H1 (cell line): ENCODE results near the gene ITFG2. TPM values are rescaled to one million over a fixed set of nuclear protein-coding genes. Genes with fewer than 3 reads are reported as not detected.

ENCODE experiments used
- CTCF ChIA-PET: fragments of 300-600 bp; sonication (Branson Sonifier 250); formaldehyde crosslinking; loops from one replicate; lab custom pipeline; 2021; ENCODE audit not compliant: partially characterized antibody; lab: Charles Lee
- POLR2A ChIA-PET: fragments of 300-600 bp; sonication (Branson Sonifier 250); formaldehyde crosslinking; loops from one replicate; lab custom pipeline; 2021; ENCODE audit warnings: inconsistent platforms; ENCODE audit not compliant: partially characterized antibody; lab: Charles Lee
- DNase-seq, 2 experiments: peaks; one replicate each; pipeline versions ENCODE4 v3.0.0 to v3.0.0-alpha.2; 2010 to 2022; ENCODE audit warnings: low spot score in 2 of 2, low read depth in 1 of 2, mixed read lengths in 1 of 2
- FAIRE-seq: peaks from 2 replicates; lab custom pipeline; 2011; peaks lifted over from hg19 to GRCh38; lab: Jason Lieb, UNC
- H2AFZ ChIP-seq: 2 replicates; pipeline ENCODE4 v1.8.1; 2012; ENCODE audit warnings: low read length, inconsistent platforms
- H2AK5ac ChIP-seq: 2 replicates; pipeline ENCODE4 v1.6.1; 2013; ENCODE audit warnings: low read depth, low read length
- H2BK120ac ChIP-seq: replicated peaks from 2 replicates; pipeline ENCODE3; 2013; ENCODE audit warnings: low read depth, low read length, inconsistent platforms
- H2BK12ac ChIP-seq: 2 replicates; pipeline ENCODE4 v1.6.1; 2013; ENCODE audit warnings: low read depth, low read length
- H2BK15ac ChIP-seq: 2 replicates; pipeline ENCODE4 v1.6.1; 2013; ENCODE audit warnings: low read length
- H2BK20ac ChIP-seq: 2 replicates; pipeline ENCODE4 v1.6.1; 2013; ENCODE audit warnings: low read length
- H2BK5ac ChIP-seq: 2 replicates; pipeline ENCODE4 v1.6.1; 2013; ENCODE audit warnings: low read depth, low read length
- H3K14ac ChIP-seq: 2 replicates; pipeline ENCODE4 v1.6.1; 2013; ENCODE audit warnings: inconsistent platforms; ENCODE audit not compliant: insufficient read length
- H3K18ac ChIP-seq: 2 replicates; pipeline ENCODE4 v1.6.1; 2013; ENCODE audit warnings: low read length; ENCODE audit errors: extremely low read depth
- H3K23ac ChIP-seq: 2 replicates; pipeline ENCODE4 v1.6.1; 2013; ENCODE audit warnings: inconsistent platforms; ENCODE audit not compliant: insufficient read length
- H3K23me2 ChIP-seq: 2 replicates; pipeline ENCODE4 v1.6.1; 2013; ENCODE audit warnings: low read depth, low read length
- H3K27ac ChIP-seq: 2 replicates; pipeline ENCODE4 v1.6.1; 2011; ENCODE audit warnings: low read depth, low read length, inconsistent platforms
- H3K27me3 ChIP-seq, 4 experiments: replicated peaks in 1 of 4; 1 replicate in 1 of 4; 2 replicates in 3 of 4; pipeline versions ENCODE4 v1.6.1 to v1.8.1; 2011 to 2013; ENCODE audit warnings: low read length in 3 of 4, mild to moderate bottlenecking in 3 of 4, inconsistent platforms in 2 of 4, mixed read lengths in 2 of 4, moderate library complexity in 1 of 4; ENCODE audit not compliant: control insufficient read depth in 3 of 4, insufficient read depth in 3 of 4; ENCODE audit errors: extremely low read depth in 1 of 4
- H3K36me3 ChIP-seq, 4 experiments: 2 replicates each; pipeline versions ENCODE4 v1.6.1 to v1.8.1; 2011 to 2013; ENCODE audit warnings: mild to moderate bottlenecking in 4 of 4, low read length in 3 of 4, moderate library complexity in 2 of 4, control low read depth in 1 of 4, inconsistent platforms in 1 of 4; ENCODE audit not compliant: insufficient read depth in 4 of 4, control insufficient read depth in 2 of 4
- H3K4ac ChIP-seq: replicated peaks from 2 replicates; pipeline ENCODE3; 2013; ENCODE audit warnings: low read length, low read depth, mixed read lengths, inconsistent platforms; ENCODE audit not compliant: insufficient read length
- H3K4me1 ChIP-seq, 4 experiments: replicated peaks in 1 of 4; 1 replicate in 1 of 4; 2 replicates in 3 of 4; pipeline versions ENCODE4 v1.6.1 to v1.8.1; 2011 to 2013; ENCODE audit warnings: low read length in 3 of 4, inconsistent platforms in 2 of 4, mixed read lengths in 1 of 4; ENCODE audit not compliant: insufficient read depth in 4 of 4, control insufficient read depth in 3 of 4
- H3K4me2 ChIP-seq, 2 experiments: 2 replicates each; pipeline versions ENCODE4 v1.6.1 to v1.8.1; 2011 to 2013; ENCODE audit warnings: low read depth in 2 of 2, low read length in 2 of 2, control low read depth in 1 of 2, inconsistent platforms in 1 of 2, mild to moderate bottlenecking in 1 of 2; ENCODE audit not compliant: insufficient read depth in 1 of 2
- H3K4me3 ChIP-seq, 4 experiments: fragments of 200-600, 300-600 bp in 1 of 4; sonication (generic), shearing (Covaris generic), sonication (Bioruptor Twin) in 1 of 4; 2 replicates each; pipeline versions ENCODE4 v1.5.1 to v1.8.1; 2011 to 2016; ENCODE audit warnings: low read length in 4 of 4, low read depth in 3 of 4, control low read depth in 2 of 4, inconsistent platforms in 2 of 4, mild to moderate bottlenecking in 2 of 4, mixed read lengths in 1 of 4, moderate library complexity in 1 of 4; ENCODE audit not compliant: insufficient read depth in 2 of 4; ENCODE audit errors: extremely low read depth in 1 of 4
- H3K56ac ChIP-seq: replicated peaks from 2 replicates; pipeline ENCODE3; 2013; ENCODE audit warnings: low read depth, mild to moderate bottlenecking, mixed read lengths, low read length, inconsistent platforms; ENCODE audit not compliant: insufficient read length
- H3K79me1 ChIP-seq: 2 replicates; pipeline ENCODE4 v1.6.1; 2013; ENCODE audit warnings: low read depth, low read length, control low read depth
- H3K79me2 ChIP-seq, 2 experiments: 2 replicates each; pipeline versions ENCODE4 v1.6.1 to v1.8.1; 2012 to 2013; ENCODE audit warnings: low read length in 2 of 2, mild to moderate bottlenecking in 2 of 2, inconsistent platforms in 1 of 2; ENCODE audit not compliant: insufficient read depth in 2 of 2, control insufficient read depth in 1 of 2
- H3K9ac ChIP-seq, 4 experiments: replicated peaks in 1 of 4; 1 replicate in 1 of 4; 2 replicates in 3 of 4; pipeline versions ENCODE4 v1.6.1 to v1.8.1; 2011 to 2013; ENCODE audit warnings: low read depth in 3 of 4, low read length in 3 of 4, control low read depth in 2 of 4, mild to moderate bottlenecking in 2 of 4, moderate library complexity in 2 of 4, inconsistent platforms in 1 of 4; ENCODE audit errors: extremely low read depth in 1 of 4
- H3K9me3 ChIP-seq, 2 experiments: 2 replicates each; pipeline versions ENCODE4 v1.6.1 to v1.8.1; 2012 to 2013; ENCODE audit warnings: mild to moderate bottlenecking in 2 of 2, moderate library complexity in 2 of 2, control low read depth in 1 of 2, inconsistent platforms in 1 of 2, low read depth in 1 of 2, low read length in 1 of 2, mixed read lengths in 1 of 2; ENCODE audit not compliant: insufficient read depth in 2 of 2
- H4K20me1 ChIP-seq, 2 experiments: replicated peaks in 1 of 2; 2 replicates each; pipeline versions ENCODE3 to v1.8.1; 2011 to 2013; ENCODE audit warnings: inconsistent platforms in 2 of 2, low read length in 2 of 2, mild to moderate bottlenecking in 1 of 2; ENCODE audit not compliant: insufficient read depth in 2 of 2, control insufficient read depth in 1 of 2
- H4K5ac ChIP-seq: 2 replicates; pipeline ENCODE4 v1.6.1; 2013; ENCODE audit warnings: low read length, low read depth, mixed read lengths, inconsistent platforms; ENCODE audit not compliant: insufficient read length
- H4K8ac ChIP-seq: 2 replicates; pipeline ENCODE4 v1.8.0; 2013; ENCODE audit warnings: mild to moderate bottlenecking, moderate library complexity, low read length, inconsistent platforms; ENCODE audit not compliant: insufficient read depth; ENCODE audit errors: extremely low read depth
- H4K91ac ChIP-seq: replicated peaks from 2 replicates; pipeline ENCODE3; 2013; ENCODE audit warnings: low read length, mixed read lengths, inconsistent platforms; ENCODE audit not compliant: insufficient read length
- ATF2 ChIP-seq: IDR thresholded peaks from 2 replicates; pipeline ENCODE4 v1.6.1; 2012; ENCODE audit warnings: low read length, inconsistent platforms
- HDAC2 ChIP-seq, 2 experiments: fragments of 300-600 bp in 1 of 2; sonication (generic) in 1 of 2; IDR thresholded peaks; 2 replicates each; pipeline ENCODE4 v1.6.1; 2011 to 2012; ENCODE audit warnings: low read depth in 2 of 2, low read length in 2 of 2, mild to moderate bottlenecking in 2 of 2, moderate library complexity in 2 of 2, borderline replicate concordance in 1 of 2, inconsistent platforms in 1 of 2
- KDM4A ChIP-seq: IDR thresholded peaks from one replicate; pipeline ENCODE4 v1.7.1; 2012; ENCODE audit warnings: low read depth, mild to moderate bottlenecking, moderate library complexity, low read length, inconsistent platforms; ENCODE audit not compliant: severe bottlenecking
- MAFK ChIP-seq: IDR thresholded peaks from 2 replicates; pipeline ENCODE4 v1.6.1; 2012; ENCODE audit warnings: low read depth, mild to moderate bottlenecking, improper control_type of control experiment, low read length
- NANOG ChIP-seq: IDR thresholded peaks from 2 replicates; pipeline ENCODE4 v1.6.1; 2011; ENCODE audit warnings: low read length, low read depth, mild to moderate bottlenecking, inconsistent platforms; ENCODE audit not compliant: insufficient read depth, poor library complexity, severe bottlenecking
- RXRA ChIP-seq: IDR thresholded peaks from 2 replicates; pipeline ENCODE4 v1.6.1; 2011; ENCODE audit warnings: low read depth, mild to moderate bottlenecking, low read length, moderate library complexity; ENCODE audit not compliant: insufficient read depth
- SP1 ChIP-seq: IDR thresholded peaks from 2 replicates; pipeline ENCODE4 v1.6.1; 2011; ENCODE audit warnings: low read depth, low read length
- SP2 ChIP-seq: IDR thresholded peaks from 2 replicates; pipeline ENCODE4 v1.6.1; 2012; ENCODE audit warnings: mild to moderate bottlenecking, low read length, inconsistent platforms
- USF2 ChIP-seq: IDR thresholded peaks from 2 replicates; pipeline ENCODE4 v1.6.1; 2011; ENCODE audit warnings: low read length, improper control_type of control experiment
- WGBS, 2 experiments: shearing (Covaris generic) in 1 of 2; methylation state at CpG; one replicate each; pipeline versions ENCODE4 v1.1.6 to v1.1.7; 2013 to 2015; ENCODE audit warnings: low lambda C conversion rate in 2 of 2, mixed read lengths in 2 of 2, inconsistent platforms in 1 of 2, low coverage in 1 of 2, missing lambda C conversion rate in 1 of 2; ENCODE audit not compliant: insufficient replicate concordance in 2 of 2, insufficient coverage in 1 of 2, insufficient read length in 1 of 2; ENCODE audit errors: extremely low coverage in 1 of 2, missing lambda C conversion rate in 1 of 2; 5-methylcytosine and 5-hydroxymethylcytosine counted together
- polyA plus RNA-seq, 7 experiments: library from polyadenylated mRNA; depleted of rRNA in 3 of 7; stranded (reverse) in 5 of 7; unstranded in 2 of 7; fragments of >200 nt in 5 of 7; fragments of 200-250 nt in 2 of 7; gene quantifications; 1 replicate in 5 of 7; 2 replicates in 1 of 7; 4 replicates in 1 of 7; pipeline versions ENCODE4 v1.2.1 to v1.2.3, GENCODE V29; 2011 to 2013; ENCODE audit warnings: missing spikeins in 2 of 7, mixed read lengths in 2 of 7
- total RNA-seq: library from RNA; stranded (reverse); fragmentation: NEBNext Ultra II Directional; extraction: Animal tissue kit (Norgen Biotek cat#: 25700); gene quantifications from 2 replicates; pipeline ENCODE4 v1.2.1, GENCODE V29; 2021

ITFG2 gene
- total and polyA plus RNA-seq, 2 of the 8 experiments (the other 6 are each of a cell fraction or from before 2014, with no cell fraction given): 15.0 to 22.9 TPM

GRCh38 chr12:2832550-2833127, 20.2 kb downstream of the ITFG2 start:
- Histone ChIP-seq H4K20me1 (no peaks in the 10 kb centered on the region), H2BK15ac (no peak overlapping the region), H2AFZ (no peak overlapping the region), H4K5ac (no peak overlapping the region), H3K4ac (no peak overlapping the region), H2AK5ac (no peak overlapping the region), H3K14ac (no peak overlapping the region), H3K56ac (no peak overlapping the region), H3K4me2 (no peak overlapping the region), H2BK20ac (no peak overlapping the region), H3K4me1 (peaks cover 0 to 14% (median 9%) of the 10 kb centered on the region in 4 experiments; a peak in 6 of 7 replicates), H3K23ac (no peak overlapping the region), H2BK120ac (no peak overlapping the region), H3K79me2 (no peaks in the 10 kb centered on the region), H3K27me3 (no peaks in the 10 kb centered on the region; a peak in 1 of 7 replicates), H3K36me3 (peaks cover 0 to 4% (median 1%) of the 10 kb centered on the region in 4 experiments; a peak in 2 of 8 replicates), H3K4me3 (no peak overlapping the region), H3K9ac (no peak overlapping the region), H3K27ac (no peak overlapping the region), H3K9me3 (no peaks in the 10 kb centered on the region), H4K91ac (no peak overlapping the region), H2BK12ac (no peak overlapping the region), H3K23me2 (no peaks in the 10 kb centered on the region; the same call in 1 of the 2 replicates), H3K18ac (no peak overlapping the region), H3K79me1 (no peaks in the 10 kb centered on the region), H4K8ac (no peak overlapping the region), H2BK5ac (no peak overlapping the region)
- FAIRE-seq (no peak), DNase-seq (no peak)
- WGBS, 2 experiments: 86% methylated on average over 6 of the region's 6 CpGs; no CpG with 5 or more reads in 1 of the 2 experiments
- ChIA-PET POLR2A (interaction anchor here (1.2 to 6.3 kb wide), 8 partner anchors 10 to 44 kb away, joined by 3 to 58 read pairs (median 6); partner anchors contain the start of genes FOXM1, RHNO1 and TEX52), CTCF (interaction anchor here (0.7 to 6.9 kb wide), 7 partner anchors 10 to 376 kb away, joined by 3 to 52 read pairs (median 3); no protein-coding TSS in a partner anchor)
- no peak for TF ChIP-seq KDM4A
- no peak for TF ChIP-seq HDAC2 (IDR thresholded peaks at IDR 0.05; ENCODE audit: borderline replicate concordance in 1 of 2, low read depth in 2 of 2, low read length in 2 of 2)
- no peak for TF ChIP-seq SP1
- no peak for TF ChIP-seq ATF2
- no peak for TF ChIP-seq SP2
- TF ChIP-seq USF2: no peak
- TF ChIP-seq NANOG: no peak
- no peak for TF ChIP-seq RXRA
- no peak for TF ChIP-seq MAFK
